Fibroblast of skin of scalp (primary cell): ENCODE measurements around the gene MACROD1.

Experiments
- DNase-seq: peaks from one replicate; pipeline ENCODE4 v3.0.0-alpha.2; 2013

Gene MACROD1

GRCh38 chr11:64112771-64113461 is 53.0 kb downstream of the MACROD1 start:
- no peak for DNase-seq

- no peak for DNase-seq
These were observed 55.2 kb downstream of the MACROD1 start for GRCh38 chr11:64110465-64111375.

GRCh38 chr11:64109332-64109731 is 56.6 kb downstream of the MACROD1 start:
- DNase-seq, result no peak

GRCh38 chr11:64107303-64107702 is 58.6 kb downstream of the MACROD1 start:
- no peak for DNase-seq

- no peak for DNase-seq
These were observed 61.3 kb downstream of the MACROD1 start for GRCh38 chr11:64104632-64105031.

GRCh38 chr11:64103277-64103985 is 62.5 kb downstream of the MACROD1 start:
- DNase-seq, result no peak

GRCh38 chr11:64102005-64102738 is 63.7 kb downstream of the MACROD1 start:
- DNase-seq, result peak; percentile 42

- DNase-seq, result no peak
These were observed 64.5 kb downstream of the MACROD1 start for GRCh38 chr11:64101461-64101860.

- no peak for DNase-seq
These were observed 65.0 kb downstream of the MACROD1 start for GRCh38 chr11:64100782-64101353.

- DNase-seq, result no peak
These were observed 65.6 kb downstream of the MACROD1 start for GRCh38 chr11:64100360-64100759.

- DNase-seq, result no peak
These were observed 66.5 kb downstream of the MACROD1 start for GRCh38 chr11:64099436-64099835.

- DNase-seq, result no peak
These were observed 67.5 kb downstream of the MACROD1 start for GRCh38 chr11:64098318-64098831.

GRCh38 chr11:64097468-64098317 is 68.2 kb downstream of the MACROD1 start:
- DNase-seq, result no peak

- no peak for DNase-seq
These were observed 69.1 kb downstream of the MACROD1 start for GRCh38 chr11:64096835-64097234.

- DNase-seq, result no peak
These were observed 70.0 kb downstream of the MACROD1 start for GRCh38 chr11:64095949-64096348.

GRCh38 chr11:64095273-64095817 is 70.6 kb downstream of the MACROD1 start:
- DNase-seq, result no peak

GRCh38 chr11:64094463-64095260 is 71.3 kb downstream of the MACROD1 start:
- peak; percentile 82 for DNase-seq

GRCh38 chr11:64093233-64094039 is 72.5 kb downstream of the MACROD1 start:
- no peak for DNase-seq

GRCh38 chr11:64092761-64093136 is 73.2 kb downstream of the MACROD1 start:
- DNase-seq, result no peak
